Activated CD8-positive, alpha-beta T cell treated with anti-CD3 and anti-CD28 coated beads for 36 hours (primary cell): ENCODE data around the gene RTL3. TPM values are rescaled to one million over a fixed set of nuclear protein-coding genes. Genes with fewer than 3 reads are reported as not detected.

Experiments used
- ATAC-seq: fragments of 200-7000 bp; cut with Tn5 transposase; one replicate; pipeline ENCODE4 v1.10.0; 2021; ENCODE audit warnings: mild to moderate bottlenecking, moderate library complexity
- CTCF ChIA-PET: fragments of 350-600 bp; sonication (Branson Sonifier 250); formaldehyde crosslinking; loops from one replicate; lab custom pipeline; 2021; ENCODE audit warnings: antibody characterized with exemption; lab: Charles Lee
- POLR2A ChIA-PET: fragments of 350-600 bp; sonication (Branson Sonifier 250); formaldehyde crosslinking; loops from one replicate; lab custom pipeline; 2021; ENCODE audit warnings: antibody characterized with exemption; lab: Charles Lee
- DNase-seq: peaks from one replicate; pipeline ENCODE4 v3.0.0-alpha.2; 2020
- H3K27ac Mint-ChIP-seq: one replicate; pipeline ENCODE4 v1.8.0; 2021; ENCODE audit warnings: mild to moderate bottlenecking, mixed read lengths
- H3K27me3 Mint-ChIP-seq: one replicate; pipeline ENCODE4 v1.8.0; 2021; ENCODE audit warnings: mixed read lengths
- H3K36me3 Mint-ChIP-seq: one replicate; pipeline ENCODE4 v1.8.0; 2021; ENCODE audit warnings: low read depth, mixed read lengths
- H3K4me1 Mint-ChIP-seq: one replicate; pipeline ENCODE4 v1.8.0; 2021; ENCODE audit warnings: low read depth, mixed read lengths
- H3K4me3 Mint-ChIP-seq: one replicate; pipeline ENCODE4 v1.8.0; 2021; ENCODE audit warnings: mild to moderate bottlenecking, moderate library complexity, mixed read lengths
- H3K9me3 Mint-ChIP-seq: one replicate; pipeline ENCODE4 v1.8.0; 2021; ENCODE audit warnings: mixed read lengths
- intact Hi-C: fragments of 100-400 bp; cut with micrococcal nuclease; formaldehyde crosslinking; loops from one replicate; pipeline ENCODE4 v1.10.0; 2022
- total RNA-seq, 2 experiments: library from RNA; stranded (reverse); gene quantifications; one replicate each; pipeline ENCODE4 v1.2.3, GENCODE V29; 2021
- TF ChIP-seq, protein P1 (sequence below): fragments of 200-600 bp; IDR thresholded peaks from one replicate; pipeline ENCODE4 v1.8.0; 2022; ENCODE audit warnings: antibody characterized with exemption, mild to moderate bottlenecking

The RTL3 gene
- total RNA-seq, 2 experiments from 2014 or later: not detected

GRCh38 chrX:78693536-78693935 lies 34.4 kb upstream of the RTL3 start:
- POLR2A ChIA-PET: no interaction called here

GRCh38 chrX:78693012-78693411 lies 33.9 kb upstream of the RTL3 start:
- ATAC-seq: no peak
- Mint-ChIP-seq H3K4me3 (no peak overlapping the region), H3K27me3 (no peaks in the 10 kb centered on the region), H3K4me1 (no peaks in the 10 kb centered on the region), H3K36me3 (no peaks in the 10 kb centered on the region), H3K9me3 (peaks cover 2% of the 10 kb centered on the region), H3K27ac (no peak overlapping the region)
- TF ChIP-seq, protein P1, sequence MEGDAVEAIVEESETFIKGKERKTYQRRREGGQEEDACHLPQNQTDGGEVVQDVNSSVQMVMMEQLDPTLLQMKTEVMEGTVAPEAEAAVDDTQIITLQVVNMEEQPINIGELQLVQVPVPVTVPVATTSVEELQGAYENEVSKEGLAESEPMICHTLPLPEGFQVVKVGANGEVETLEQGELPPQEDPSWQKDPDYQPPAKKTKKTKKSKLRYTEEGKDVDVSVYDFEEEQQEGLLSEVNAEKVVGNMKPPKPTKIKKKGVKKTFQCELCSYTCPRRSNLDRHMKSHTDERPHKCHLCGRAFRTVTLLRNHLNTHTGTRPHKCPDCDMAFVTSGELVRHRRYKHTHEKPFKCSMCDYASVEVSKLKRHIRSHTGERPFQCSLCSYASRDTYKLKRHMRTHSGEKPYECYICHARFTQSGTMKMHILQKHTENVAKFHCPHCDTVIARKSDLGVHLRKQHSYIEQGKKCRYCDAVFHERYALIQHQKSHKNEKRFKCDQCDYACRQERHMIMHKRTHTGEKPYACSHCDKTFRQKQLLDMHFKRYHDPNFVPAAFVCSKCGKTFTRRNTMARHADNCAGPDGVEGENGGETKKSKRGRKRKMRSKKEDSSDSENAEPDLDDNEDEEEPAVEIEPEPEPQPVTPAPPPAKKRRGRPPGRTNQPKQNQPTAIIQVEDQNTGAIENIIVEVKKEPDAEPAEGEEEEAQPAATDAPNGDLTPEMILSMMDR: no peak
- POLR2A ChIA-PET: no interaction called here
- no peak for DNase-seq
- intact Hi-C loops: no loop called here
- CTCF ChIA-PET: no interaction called here

More at GRCh38 chrX:78693536-78693935, 34.4 kb upstream of the RTL3 start:
- DNase-seq (no peak), ATAC-seq (no peak)
- TF ChIP-seq, protein P1: no peak
- no peaks in the 10 kb centered on the region for H3K4me1 Mint-ChIP-seq
- no peak overlapping the region for H3K27ac Mint-ChIP-seq
- no peaks in the 10 kb centered on the region for H3K36me3 Mint-ChIP-seq
- intact Hi-C loops: no loop called here
- no peak overlapping the region for H3K4me3 Mint-ChIP-seq
- CTCF ChIA-PET: no interaction called here
- no peaks in the 10 kb centered on the region for H3K27me3 Mint-ChIP-seq
- H3K9me3 Mint-ChIP-seq: peaks cover 2% of the 10 kb centered on the region

- no peaks in the 10 kb centered on the region for H3K36me3 Mint-ChIP-seq
- H3K9me3 Mint-ChIP-seq: no peaks in the 10 kb centered on the region
- no peak overlapping the region for H3K27ac Mint-ChIP-seq
- intact Hi-C loops: no loop called here
- H3K4me3 Mint-ChIP-seq: no peak overlapping the region
- H3K4me1 Mint-ChIP-seq: no peaks in the 10 kb centered on the region
- POLR2A ChIA-PET: no interaction called here
- no peaks in the 10 kb centered on the region for H3K27me3 Mint-ChIP-seq
- DNase-seq (no peak), ATAC-seq (no peak)
- CTCF ChIA-PET: no interaction called here
- TF ChIP-seq, protein P1: no peak
Observed at GRCh38 chrX:78687586-78687985, 28.5 kb upstream of the RTL3 start.

GRCh38 chrX:78673246-78673645 lies 14.1 kb upstream of the RTL3 start:
- DNase-seq (no peak), ATAC-seq (no peak)
- Mint-ChIP-seq H3K27ac (peak overlapping the region; percentile 32), H3K36me3 (no peaks in the 10 kb centered on the region), H3K4me3 (no peak overlapping the region), H3K9me3 (no peaks in the 10 kb centered on the region), H3K4me1 (no peaks in the 10 kb centered on the region), H3K27me3 (no peaks in the 10 kb centered on the region)
- intact Hi-C loops: no loop called here
- TF ChIP-seq, protein P1: no peak
- CTCF ChIA-PET: no interaction called here
- POLR2A ChIA-PET: no interaction called here

- no peaks in the 10 kb centered on the region for H3K4me1 Mint-ChIP-seq
- ATAC-seq (no peak), DNase-seq (no peak)
- no peaks in the 10 kb centered on the region for H3K27me3 Mint-ChIP-seq
- TF ChIP-seq, protein P1: no peak
- H3K27ac Mint-ChIP-seq: no peak overlapping the region
- intact Hi-C loops: no loop called here
- ChIA-PET CTCF (no interaction called here), POLR2A (no interaction called here)
- H3K36me3 Mint-ChIP-seq: no peaks in the 10 kb centered on the region
- no peaks in the 10 kb centered on the region for H3K9me3 Mint-ChIP-seq
- no peak overlapping the region for H3K4me3 Mint-ChIP-seq
Observed at GRCh38 chrX:78665342-78665741, 6.2 kb upstream of the RTL3 start.
